SU-DHL-6 (cell line): ENCODE results near the gene OSBP.
"Not testable (repeated sequence)": the region's sequence is repeated elsewhere in the genome, so short reads cannot be mapped to it uniquely, and the experiment has no call there.

Experiments
- EZH2phosphoT487 ChIP-seq: fragments of 200-600 bp; sonication (generic), shearing (Covaris generic); conservative IDR thresholded peaks from 2 replicates; pipeline ENCODE4 v1.6.1; 2018; ENCODE audit warnings: mild to moderate bottlenecking, antibody characterized with exemption, low read length, moderate library complexity, mixed read lengths
- TF ChIP-seq, protein P1 (sequence below): fragments of 200-600 bp; sonication (generic); IDR thresholded peaks from one replicate; pipeline ENCODE4 v1.5.1; 2017; ENCODE audit warnings: antibody characterized with exemption, mild to moderate bottlenecking, low read length, moderate library complexity; ENCODE audit not compliant: insufficient read depth, poor library complexity, severe bottlenecking

DNA sequence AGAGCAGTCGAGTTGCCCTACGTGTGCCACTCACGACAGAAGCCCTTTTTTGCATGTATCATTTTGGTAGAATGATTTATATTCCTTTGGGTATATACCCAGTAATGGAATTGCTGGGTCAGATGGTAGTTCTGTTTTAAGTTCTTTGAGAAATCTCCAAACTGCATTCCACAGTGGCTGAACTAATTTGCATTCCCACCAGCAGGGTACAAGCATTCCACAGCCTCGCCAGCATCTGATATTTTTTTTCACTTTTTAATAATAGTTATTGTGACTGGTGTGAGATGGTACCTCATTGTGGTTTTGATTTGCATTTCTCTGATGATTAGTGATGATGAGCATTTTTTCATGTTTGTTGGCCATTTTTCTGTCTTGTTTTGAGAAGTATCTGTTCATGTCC lies 11.4 kb upstream of the OSBP start:
- TF ChIP-seq EZH2phosphoT487 = not testable (repeated sequence)
- TF ChIP-seq, protein P1, sequence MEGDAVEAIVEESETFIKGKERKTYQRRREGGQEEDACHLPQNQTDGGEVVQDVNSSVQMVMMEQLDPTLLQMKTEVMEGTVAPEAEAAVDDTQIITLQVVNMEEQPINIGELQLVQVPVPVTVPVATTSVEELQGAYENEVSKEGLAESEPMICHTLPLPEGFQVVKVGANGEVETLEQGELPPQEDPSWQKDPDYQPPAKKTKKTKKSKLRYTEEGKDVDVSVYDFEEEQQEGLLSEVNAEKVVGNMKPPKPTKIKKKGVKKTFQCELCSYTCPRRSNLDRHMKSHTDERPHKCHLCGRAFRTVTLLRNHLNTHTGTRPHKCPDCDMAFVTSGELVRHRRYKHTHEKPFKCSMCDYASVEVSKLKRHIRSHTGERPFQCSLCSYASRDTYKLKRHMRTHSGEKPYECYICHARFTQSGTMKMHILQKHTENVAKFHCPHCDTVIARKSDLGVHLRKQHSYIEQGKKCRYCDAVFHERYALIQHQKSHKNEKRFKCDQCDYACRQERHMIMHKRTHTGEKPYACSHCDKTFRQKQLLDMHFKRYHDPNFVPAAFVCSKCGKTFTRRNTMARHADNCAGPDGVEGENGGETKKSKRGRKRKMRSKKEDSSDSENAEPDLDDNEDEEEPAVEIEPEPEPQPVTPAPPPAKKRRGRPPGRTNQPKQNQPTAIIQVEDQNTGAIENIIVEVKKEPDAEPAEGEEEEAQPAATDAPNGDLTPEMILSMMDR = not testable (repeated sequence)
